NCI-H1436 (cell line): Measurements from ENCODE around the gene MTOR.
"Not testable (repeated sequence)": the region's sequence is repeated elsewhere in the genome, so short reads cannot be mapped to it uniquely, and the experiment has no call there.

Experiments used
- DNase-seq: peaks from one replicate; lab custom pipeline; 2025; lab: John Stamatoyannopoulos, UW

MTOR gene

GRCh38 chr1:11262171-11263049, at the start of gene MTOR:
MTOR (minus strand) TSS chr1:11262551; CDS start chr1:11259409, 3,142 bp downstream.
- peak; percentile 99 for DNase-seq

DNA sequence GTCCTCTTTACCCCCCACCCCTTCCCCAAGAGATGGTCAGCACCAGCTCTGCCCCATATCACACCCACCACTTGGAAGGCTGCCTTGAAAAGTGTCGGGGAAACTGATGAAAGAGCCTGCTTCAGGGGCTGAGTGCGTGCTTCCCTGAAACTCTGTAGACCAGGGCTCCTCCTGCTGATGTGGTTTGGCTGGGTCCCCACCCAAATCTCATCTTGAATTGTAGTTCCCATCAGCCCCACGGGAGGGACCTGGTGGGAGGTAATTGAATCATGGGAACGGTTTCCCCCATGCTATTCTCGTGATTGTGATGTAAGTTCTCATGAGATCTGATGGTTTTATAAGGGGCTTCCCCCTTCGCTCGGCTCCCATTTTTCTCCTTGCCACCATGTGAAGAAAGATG, 47.0 kb upstream of the MTOR start:
- no peak for DNase-seq

DNA sequence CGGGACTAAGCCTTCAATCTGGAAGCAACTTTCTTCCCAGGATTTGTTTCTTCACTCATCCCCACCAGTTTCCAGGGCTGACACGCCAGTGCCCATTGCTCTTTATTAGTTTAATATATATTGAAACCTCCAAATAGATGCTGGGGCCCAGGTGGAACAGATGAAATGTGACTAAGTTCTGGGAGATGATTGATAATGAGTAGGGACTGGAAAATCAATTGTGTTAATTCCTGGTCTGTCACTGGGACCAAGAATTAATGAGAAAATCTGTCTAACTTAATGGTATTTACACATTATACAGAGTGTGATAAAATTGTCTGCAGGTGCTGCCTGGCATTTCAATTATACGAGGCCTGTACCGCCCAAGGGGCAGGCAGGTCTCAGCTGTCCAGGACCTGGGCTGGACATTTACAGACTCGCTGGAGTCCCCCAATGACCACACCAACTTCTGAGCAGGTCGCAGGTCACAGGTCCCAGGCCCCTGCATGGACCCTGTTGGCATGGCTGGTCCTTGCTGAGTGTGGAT, 46.4 kb upstream of the MTOR start:
- no peak for DNase-seq

GRCh38 chr1:11307852-11308251, 45.5 kb upstream of the MTOR start:
- no peak for DNase-seq

DNA sequence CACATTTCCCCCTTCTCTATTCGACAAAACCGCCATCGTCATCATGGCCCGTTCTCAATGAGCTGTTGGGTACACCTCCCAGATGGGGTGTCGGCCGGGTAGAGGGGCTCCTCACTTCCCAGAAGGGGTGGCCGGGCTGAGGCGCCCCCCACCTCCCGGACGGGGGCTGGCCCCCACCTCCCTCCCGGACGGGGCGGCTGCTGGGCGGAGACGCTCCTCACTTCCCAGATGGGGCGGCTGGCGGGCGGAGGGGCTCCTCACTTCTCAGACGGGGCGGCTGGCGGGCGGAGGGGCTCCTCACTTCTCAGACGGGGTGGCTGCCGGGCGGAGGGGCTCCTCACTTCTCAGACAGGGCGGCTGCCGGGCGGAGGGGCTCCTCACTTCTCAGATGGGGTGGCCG, 43.2 kb upstream of the MTOR start:
- not testable (repeated sequence) for DNase-seq

DNA sequence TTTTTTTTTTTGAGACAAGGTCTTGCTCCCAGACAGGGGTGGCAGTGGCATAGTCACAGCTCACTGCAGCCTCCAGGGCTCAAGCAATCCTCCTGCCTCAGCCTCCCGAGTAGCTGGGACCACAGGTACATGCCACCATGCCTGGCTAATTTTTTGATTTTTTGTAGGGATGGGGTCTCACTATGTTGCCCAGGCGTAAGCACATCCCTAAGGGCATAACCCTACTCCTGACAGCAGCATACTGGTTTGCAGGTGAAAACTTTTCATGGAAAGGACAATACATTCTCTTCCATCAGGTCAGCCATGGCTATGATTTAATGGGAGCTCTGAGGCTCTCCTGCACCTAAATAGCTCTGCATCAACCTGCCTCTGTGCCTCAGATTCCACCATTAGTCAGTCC, 40.0 kb upstream of the MTOR start:
- DNase-seq: no peak

DNA sequence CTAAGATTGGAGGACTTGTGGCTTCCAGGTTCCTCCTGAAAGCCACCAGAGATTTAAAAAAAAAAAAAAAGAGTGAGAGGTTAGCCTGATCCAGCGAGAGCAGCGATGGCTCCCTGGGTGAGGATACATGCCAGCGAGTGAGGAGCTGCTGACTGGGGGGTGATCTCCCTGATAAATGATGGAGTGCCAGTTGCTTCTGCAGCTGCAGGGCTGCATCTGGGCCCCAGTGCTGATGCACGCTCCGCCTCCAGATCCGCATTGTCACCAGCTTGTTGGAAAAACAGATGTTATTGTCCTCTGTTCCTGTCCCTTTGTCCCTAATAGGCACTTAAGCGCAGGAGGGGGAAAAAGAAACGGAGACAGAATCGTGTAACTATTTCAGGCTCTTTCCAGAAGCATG, 39.2 kb upstream of the MTOR start:
- DNase-seq: no peak

DNA sequence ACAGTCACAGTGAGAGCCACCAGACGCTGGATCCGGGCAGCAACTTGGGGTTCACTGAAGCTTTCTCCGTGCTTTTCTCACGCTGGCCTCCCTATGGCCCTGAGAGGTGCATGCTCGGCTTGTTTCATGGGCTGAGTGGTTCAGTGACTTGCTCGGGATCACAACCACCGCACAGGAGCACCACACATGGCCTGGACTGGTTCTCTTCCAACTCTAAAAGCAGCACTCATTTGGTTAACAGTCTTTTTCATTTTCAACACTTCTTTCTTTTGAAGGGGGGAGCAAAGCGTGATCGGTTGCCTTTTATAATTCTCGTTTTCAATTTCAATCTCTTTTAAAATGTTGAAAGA, 36.8 kb upstream of the MTOR start:
- no peak for DNase-seq

- DNase-seq: no peak
Measured at GRCh38 chr1:11298390-11299224, 36.3 kb upstream of the MTOR start.

DNA sequence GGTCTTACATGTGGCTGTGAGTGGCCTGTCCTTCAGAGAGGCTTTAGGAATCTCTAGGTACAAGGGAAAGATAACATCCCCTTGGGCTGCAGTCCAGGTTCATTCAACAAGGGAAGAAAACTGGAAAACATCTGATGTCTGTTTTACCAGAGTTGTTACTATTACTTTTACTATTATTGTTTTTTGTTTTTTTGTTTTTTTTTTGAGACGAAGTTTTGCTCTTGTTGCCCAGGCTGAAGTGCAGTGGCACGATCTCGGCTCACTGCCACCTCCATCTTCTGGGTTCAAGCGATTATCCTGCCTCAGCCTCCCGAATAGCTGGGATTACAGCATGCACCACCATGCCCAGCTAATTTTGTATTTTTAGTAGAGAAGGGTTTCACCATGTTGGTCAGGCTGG, 35.4 kb upstream of the MTOR start:
- not testable (repeated sequence) for DNase-seq

DNA sequence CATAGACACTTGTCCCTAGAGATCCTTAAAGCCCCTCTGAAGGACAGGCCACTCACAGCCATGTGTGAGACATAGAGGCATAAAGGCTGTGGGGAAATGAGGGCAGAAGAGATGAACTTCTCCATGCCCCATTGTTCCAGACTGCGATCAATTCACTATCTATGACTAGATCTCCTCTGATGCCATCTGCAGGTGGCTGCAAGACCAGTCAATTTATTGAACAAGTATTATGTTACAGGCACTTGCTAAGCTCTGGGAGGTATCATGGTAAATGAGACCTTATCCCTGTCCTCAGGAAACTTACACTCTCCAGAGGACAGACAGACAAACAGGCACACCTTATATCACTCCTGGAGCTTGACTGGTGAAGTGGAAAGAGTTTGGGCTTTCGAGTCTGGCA, 33.6 kb upstream of the MTOR start:
- no peak for DNase-seq

- no peak for DNase-seq
Measured at GRCh38 chr1:11294951-11295350, 32.6 kb upstream of the MTOR start.

GRCh38 chr1:11293856-11294255, 31.5 kb upstream of the MTOR start:
- DNase-seq: no peak

DNA sequence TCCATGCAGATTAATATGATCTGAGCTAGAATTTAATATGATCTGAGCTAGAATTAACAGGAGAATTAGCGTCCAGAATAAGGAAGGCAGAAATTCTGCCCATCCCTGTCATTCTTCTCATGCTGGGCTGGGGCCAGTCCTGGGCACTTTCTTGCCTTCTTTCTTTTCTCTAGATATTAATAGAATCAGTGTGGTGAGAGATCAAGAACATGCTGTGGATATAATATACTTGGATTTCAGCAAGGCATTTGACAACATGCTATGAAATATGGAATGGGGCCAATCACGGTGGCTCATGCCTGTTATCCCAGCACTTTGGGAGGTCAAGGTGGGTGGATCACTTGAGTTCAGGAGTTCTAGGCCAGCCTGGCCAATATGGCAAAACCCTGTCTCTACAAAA, 28.7 kb upstream of the MTOR start:
- DNase-seq: no peak

DNA sequence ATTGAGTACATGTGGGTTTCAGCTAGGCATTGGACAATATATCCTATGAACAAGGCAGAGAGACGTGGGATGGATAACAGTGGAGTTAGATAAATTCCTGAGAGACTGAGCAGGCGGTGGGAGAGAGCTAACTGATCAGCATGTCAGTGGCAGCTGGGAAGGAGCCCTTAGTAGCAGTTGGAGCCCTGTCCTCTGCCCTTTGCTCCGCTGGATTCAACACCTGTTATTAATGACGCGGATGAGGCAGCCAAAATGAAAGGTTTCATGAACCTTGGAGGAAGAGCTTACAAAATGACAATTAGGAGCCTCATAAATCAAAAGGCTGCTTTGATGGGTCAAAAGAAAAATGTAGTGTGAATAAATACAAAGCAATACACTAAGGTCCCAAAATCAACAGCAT, 26.7 kb upstream of the MTOR start:
- no peak for DNase-seq

DNA sequence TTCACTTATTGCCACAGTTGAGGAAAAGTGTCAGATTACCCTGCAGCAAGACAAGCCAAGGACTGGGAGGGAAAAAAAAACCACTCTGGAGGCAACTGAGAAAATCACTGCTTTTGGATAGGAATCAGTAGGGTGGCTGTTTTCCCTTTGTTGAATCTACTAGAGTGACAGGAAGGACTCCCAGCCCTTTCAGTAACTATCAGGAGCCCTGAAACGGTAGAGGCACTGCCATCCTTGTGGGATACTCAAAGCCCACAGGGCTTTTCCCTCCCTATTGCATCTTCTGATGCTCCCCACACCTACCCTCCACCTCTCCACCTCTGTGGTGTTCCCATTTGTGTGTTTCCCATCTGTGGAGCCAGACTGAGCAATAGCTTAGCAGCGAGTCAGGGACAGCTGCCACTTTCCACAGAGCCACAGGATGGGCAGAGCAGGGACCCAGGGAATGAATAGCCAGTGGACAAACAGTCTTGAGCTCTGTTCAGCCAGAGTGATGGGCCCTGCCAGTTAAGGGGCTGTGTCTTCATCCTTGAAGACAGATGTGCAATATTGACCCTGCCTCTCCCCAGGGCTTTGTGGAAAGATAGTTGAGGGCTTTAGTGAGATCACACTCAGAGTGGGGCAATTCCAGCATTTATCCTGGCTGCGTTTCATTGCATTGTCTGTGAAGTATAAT, 24.5 kb upstream of the MTOR start:
- no peak for DNase-seq

GRCh38 chr1:11285883-11286734, 23.8 kb upstream of the MTOR start:
- DNase-seq: no peak

GRCh38 chr1:11284784-11285183, 22.4 kb upstream of the MTOR start:
- DNase-seq: no peak

DNA sequence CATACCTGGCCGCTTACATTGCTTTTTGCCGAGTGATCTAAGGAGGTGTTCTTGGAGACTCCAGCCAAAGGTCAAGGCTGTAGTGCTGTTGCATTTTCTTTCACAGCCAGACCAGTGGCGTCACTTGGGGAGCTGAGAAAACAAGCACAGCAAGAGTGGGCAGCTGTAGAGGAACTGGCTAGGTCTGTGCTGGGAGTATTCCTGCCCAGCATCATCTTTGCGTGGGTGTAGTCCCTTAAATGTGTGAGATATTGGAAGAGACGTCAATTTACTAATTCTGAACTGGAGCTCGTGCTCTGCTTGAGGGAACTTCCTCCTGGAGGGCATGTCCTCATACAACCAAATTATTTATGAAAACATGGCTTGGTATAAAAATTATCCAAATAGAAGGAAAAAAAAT, 20.8 kb upstream of the MTOR start:
- no peak for DNase-seq

DNA sequence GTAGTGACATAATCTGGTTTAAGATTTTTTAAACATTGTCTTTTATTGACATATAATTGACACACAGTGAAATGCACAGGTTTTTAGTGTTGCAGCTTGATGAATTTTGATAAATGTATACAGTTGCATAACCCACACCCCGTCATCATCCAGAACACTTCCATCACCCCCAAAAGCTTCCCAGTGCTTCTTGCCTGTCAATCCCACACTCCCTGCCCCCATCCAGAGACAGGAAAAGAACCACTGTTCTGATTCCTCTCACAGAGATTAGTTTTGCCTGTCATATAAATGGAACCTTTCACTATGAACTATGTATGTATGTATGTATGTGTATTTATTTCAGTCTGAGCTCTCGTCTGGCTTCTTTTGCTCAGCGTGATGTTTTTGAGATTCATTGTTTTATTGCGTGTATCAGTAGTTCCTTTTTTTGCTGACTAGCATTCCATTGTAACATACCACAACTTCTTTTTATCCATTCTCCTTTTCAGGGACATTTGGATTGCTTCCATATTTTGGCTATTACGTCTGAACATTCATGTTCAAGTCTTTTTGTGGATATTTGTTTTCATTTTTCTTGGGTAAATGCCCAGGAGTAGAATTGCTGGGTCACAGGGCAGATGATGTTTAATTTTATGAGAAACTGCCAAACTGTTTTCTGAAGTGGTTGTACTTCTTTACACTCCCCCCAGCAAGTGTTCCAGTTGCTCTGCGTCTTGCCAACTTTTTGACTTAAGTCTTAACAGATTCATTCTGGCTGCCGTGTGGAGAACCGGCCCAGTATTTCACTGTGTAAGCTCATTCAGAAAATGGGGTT, 19.4 kb upstream of the MTOR start:
- DNase-seq: no peak
